ENCODE measurements around the gene PNISR. TPM values are rescaled to one million over a fixed set of nuclear protein-coding genes. Genes with fewer than 3 reads are reported as not detected.
A peak's percentile ranks its signal among the peaks of the same experiment; 100 is the strongest.

PNISR gene
- total RNA-seq, 1 donor from 2014 or later = 214 TPM

DNA sequence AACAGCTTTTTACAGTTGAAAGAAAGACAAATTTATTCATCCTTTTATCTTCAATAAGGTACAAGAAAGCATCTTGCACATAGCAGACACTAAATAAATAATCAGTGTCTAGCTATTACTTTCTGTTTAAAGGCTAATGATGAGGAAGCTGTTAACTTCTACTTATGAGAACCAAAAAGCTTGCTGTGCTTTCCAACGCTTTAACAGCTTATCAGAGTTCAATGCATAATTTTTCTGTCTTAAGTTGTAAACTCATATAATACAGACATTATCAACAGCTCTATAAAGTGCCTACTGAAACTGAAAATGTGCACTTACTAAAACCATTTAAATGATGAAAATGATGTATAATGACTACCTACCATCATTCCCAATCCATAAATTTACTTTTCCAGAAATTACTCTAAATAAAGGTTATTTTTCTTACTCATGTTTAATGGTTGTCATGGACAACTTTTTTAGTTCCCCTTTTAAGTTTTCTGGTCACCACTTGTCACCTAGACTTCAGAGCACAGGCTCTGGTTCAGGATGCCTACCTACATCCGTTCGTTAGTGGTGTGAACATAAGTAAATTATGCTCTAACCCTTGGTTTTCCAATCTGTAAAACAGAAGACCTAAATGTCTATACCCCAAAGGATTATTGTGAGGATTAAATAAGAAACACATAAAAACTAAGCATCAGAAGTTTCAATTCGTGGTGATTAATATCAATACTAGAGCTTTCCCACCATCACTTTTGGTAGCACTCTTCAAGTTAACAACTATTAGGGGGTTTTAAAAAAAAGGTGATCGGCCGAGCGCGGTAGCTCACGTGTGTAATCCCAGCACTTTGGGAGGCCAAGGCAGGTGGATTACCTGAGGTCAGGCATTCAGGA is 8.0 kb downstream of the PNISR start:
- no peaks in the 10 kb centered on the region for H3K9me3 Mint-ChIP-seq
- peaks cover 53% of the 10 kb centered on the region for H3K4me1 Mint-ChIP-seq
- intact Hi-C loops (cut with micrococcal nuclease) = loop anchor here (1.0 to 2.0 kb wide), 2 partner anchors 8 to 14 kb away; partner anchors contain the start of gene PNISR
- no peaks in the 10 kb centered on the region for H3K27me3 Mint-ChIP-seq
- peaks cover 45% of the 10 kb centered on the region for H3K36me3 Mint-ChIP-seq (ENCODE audit: low read depth)
- peak overlapping the region; percentile 81 for H3K27ac Mint-ChIP-seq
- DNase-seq = no peak
- ChIA-PET CTCF (interaction anchor here (1.5 kb wide), 1 partner anchor 8 kb away, joined by 6 read pairs; the partner anchor contains the start of gene PNISR), POLR2A (interaction anchor here (1.3 to 1.5 kb wide), 2 partner anchors 8 to 22 kb away, joined by 4 read pairs; partner anchors contain the start of gene PNISR)
- ATAC-seq (ENCODE audit: low read depth) = peak; percentile 80
- peak overlapping the region; percentile 20 for H3K4me3 Mint-ChIP-seq
- TF ChIP-seq, protein P1, sequence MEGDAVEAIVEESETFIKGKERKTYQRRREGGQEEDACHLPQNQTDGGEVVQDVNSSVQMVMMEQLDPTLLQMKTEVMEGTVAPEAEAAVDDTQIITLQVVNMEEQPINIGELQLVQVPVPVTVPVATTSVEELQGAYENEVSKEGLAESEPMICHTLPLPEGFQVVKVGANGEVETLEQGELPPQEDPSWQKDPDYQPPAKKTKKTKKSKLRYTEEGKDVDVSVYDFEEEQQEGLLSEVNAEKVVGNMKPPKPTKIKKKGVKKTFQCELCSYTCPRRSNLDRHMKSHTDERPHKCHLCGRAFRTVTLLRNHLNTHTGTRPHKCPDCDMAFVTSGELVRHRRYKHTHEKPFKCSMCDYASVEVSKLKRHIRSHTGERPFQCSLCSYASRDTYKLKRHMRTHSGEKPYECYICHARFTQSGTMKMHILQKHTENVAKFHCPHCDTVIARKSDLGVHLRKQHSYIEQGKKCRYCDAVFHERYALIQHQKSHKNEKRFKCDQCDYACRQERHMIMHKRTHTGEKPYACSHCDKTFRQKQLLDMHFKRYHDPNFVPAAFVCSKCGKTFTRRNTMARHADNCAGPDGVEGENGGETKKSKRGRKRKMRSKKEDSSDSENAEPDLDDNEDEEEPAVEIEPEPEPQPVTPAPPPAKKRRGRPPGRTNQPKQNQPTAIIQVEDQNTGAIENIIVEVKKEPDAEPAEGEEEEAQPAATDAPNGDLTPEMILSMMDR (IDR thresholded peaks at IDR 0.05) = no peak

DNA sequence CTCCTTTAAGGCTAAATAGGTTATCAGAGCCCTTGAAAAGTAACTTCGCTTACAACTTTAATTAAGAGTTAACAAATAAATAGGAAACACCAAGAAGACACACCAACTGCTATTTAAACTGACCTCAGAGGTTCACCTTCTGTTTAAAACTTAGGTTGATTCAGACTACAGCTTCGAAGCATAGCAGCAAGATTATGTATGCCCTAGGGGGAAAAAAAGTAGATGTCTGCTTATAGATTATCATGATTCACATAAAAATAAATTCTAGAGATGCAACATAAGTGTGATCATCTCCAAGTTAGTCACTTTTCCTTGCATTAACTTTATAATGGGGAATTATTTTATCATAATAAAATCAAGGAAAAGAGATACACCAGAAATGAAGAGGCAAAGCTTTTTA is 8.9 kb downstream of the PNISR start:
- H3K4me1 Mint-ChIP-seq = peaks cover 48% of the 10 kb centered on the region
- CTCF ChIA-PET = interaction anchor here (1.5 kb wide), 1 partner anchor 9 kb away, joined by 6 read pairs; the partner anchor contains the start of gene PNISR
- no peak overlapping the region for H3K4me3 Mint-ChIP-seq

DNA sequence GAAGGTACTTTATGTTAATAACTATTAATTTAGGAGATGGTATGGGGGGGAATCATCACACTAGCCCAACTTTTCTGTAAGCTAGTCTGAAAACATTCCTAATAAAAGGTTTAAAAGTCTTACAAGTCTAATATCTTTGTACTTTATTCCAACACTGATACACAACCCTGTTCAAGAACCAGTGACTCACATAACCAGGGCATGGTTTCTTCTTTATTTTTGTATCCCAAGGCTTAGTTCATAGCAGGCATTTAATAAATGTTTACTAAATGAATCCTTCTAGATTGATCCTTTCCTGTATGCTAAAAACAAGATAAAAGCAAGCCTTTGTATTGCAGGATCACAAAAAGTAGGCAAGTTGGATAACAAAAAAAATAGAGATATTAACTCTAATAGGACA is 9.7 kb downstream of the PNISR start:
- POLR2A ChIA-PET = interaction anchor here (0.7 kb wide), 1 partner anchor 9 kb away, joined by 3 read pairs; no protein-coding TSS in a partner anchor

More for the DNA sequence above, 8.9 kb downstream of the PNISR start:
- peaks cover 46% of the 10 kb centered on the region for H3K36me3 Mint-ChIP-seq (ENCODE audit: low read depth)
- no peaks in the 10 kb centered on the region for H3K9me3 Mint-ChIP-seq
- ATAC-seq (ENCODE audit: low read depth) (no peak), DNase-seq (no peak)
- intact Hi-C loops (cut with micrococcal nuclease) = loop anchor here (2.0 kb wide), 1 partner anchor 13 kb away; no protein-coding TSS in a partner anchor
- H3K27ac Mint-ChIP-seq = no peak overlapping the region
- TF ChIP-seq, protein P1 (IDR thresholded peaks at IDR 0.05) = no peak
- POLR2A ChIA-PET = interaction anchor here (1.5 kb wide), 1 partner anchor 9 kb away, joined by 4 read pairs; the partner anchor contains the start of gene PNISR
- H3K27me3 Mint-ChIP-seq = no peaks in the 10 kb centered on the region

DNA sequence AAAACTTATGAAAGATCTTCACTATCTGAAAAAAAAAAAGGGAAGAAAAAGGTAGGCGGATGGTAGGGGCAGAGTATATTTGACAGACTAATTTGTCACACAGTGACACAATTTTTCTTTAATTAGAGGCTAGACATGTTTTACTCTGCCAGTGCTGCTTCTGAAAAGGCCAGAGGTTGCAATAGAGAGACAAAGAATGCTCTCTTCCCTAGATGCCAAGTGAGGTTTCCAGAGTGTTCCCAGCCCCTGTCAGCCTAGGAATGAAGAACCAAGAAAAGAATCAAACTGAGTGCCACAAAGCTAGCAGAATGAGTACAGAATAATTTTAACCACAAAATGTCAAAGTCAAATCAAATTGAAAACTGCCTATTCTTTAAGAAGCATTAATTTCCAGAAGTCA is 13.0 kb downstream of the PNISR start:
- POLR2A ChIA-PET = interaction anchor here (1.8 kb wide), 1 partner anchor 12 kb away, joined by 4 read pairs; no protein-coding TSS in a partner anchor
- no peaks in the 10 kb centered on the region for H3K27me3 Mint-ChIP-seq
- no peak overlapping the region for H3K27ac Mint-ChIP-seq
- peaks cover 23% of the 10 kb centered on the region for H3K4me1 Mint-ChIP-seq
- no peaks in the 10 kb centered on the region for H3K9me3 Mint-ChIP-seq
- CTCF ChIA-PET = no interaction called here
- ATAC-seq (ENCODE audit: low read depth) (no peak), DNase-seq (no peak)
- TF ChIP-seq, protein P1 (IDR thresholded peaks at IDR 0.05) = no peak
- no peak overlapping the region for H3K4me3 Mint-ChIP-seq
- H3K36me3 Mint-ChIP-seq (ENCODE audit: low read depth) = peaks cover 68% of the 10 kb centered on the region
- intact Hi-C loops (cut with micrococcal nuclease) = no loop called here

More for the DNA sequence above, 9.7 kb downstream of the PNISR start:
- Mint-ChIP-seq H3K4me3 (no peak overlapping the region), H3K36me3 (ENCODE audit: low read depth) (peaks cover 50% of the 10 kb centered on the region), H3K4me1 (peaks cover 45% of the 10 kb centered on the region), H3K27me3 (no peaks in the 10 kb centered on the region), H3K9me3 (no peaks in the 10 kb centered on the region), H3K27ac (no peak overlapping the region)
- no peak for ATAC-seq (ENCODE audit: low read depth)
- TF ChIP-seq, protein P1 (IDR thresholded peaks at IDR 0.05) = no peak
- CTCF ChIA-PET = interaction anchor here (0.6 kb wide), 1 partner anchor 377 kb away, joined by 4 read pairs; no protein-coding TSS in a partner anchor
- DNase-seq = no peak
- intact Hi-C loops (cut with micrococcal nuclease) = no loop called here

DNA sequence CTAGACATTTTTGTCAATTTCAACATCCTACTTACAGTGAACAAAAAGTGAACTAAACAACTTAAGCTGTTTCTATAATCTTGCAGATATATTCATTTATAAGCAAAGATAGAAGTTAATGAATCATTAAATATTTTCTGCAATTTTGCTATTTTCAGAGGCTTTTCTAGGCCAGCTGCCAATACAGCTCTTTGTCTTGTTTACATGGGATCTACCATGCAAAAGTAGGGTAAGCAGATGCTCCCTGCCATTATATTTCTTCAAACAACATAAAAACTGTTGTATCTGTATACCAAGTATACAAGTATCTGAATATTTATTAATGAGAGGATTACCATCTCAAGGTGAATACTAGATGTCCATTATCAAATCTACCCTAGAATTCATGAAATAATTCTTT is 15.4 kb downstream of the PNISR start:
- peaks cover 11% of the 10 kb centered on the region for H3K4me1 Mint-ChIP-seq
- ATAC-seq (ENCODE audit: low read depth) (no peak), DNase-seq (no peak)
- POLR2A ChIA-PET = interaction anchor here (1.4 kb wide), 1 partner anchor 15 kb away, joined by 3 read pairs; no protein-coding TSS in a partner anchor
- intact Hi-C loops (cut with micrococcal nuclease) = no loop called here
- no peaks in the 10 kb centered on the region for H3K27me3 Mint-ChIP-seq
- no peaks in the 10 kb centered on the region for H3K9me3 Mint-ChIP-seq
- no peak overlapping the region for H3K4me3 Mint-ChIP-seq
- TF ChIP-seq, protein P1 (IDR thresholded peaks at IDR 0.05) = no peak
- CTCF ChIA-PET = no interaction called here
- H3K27ac Mint-ChIP-seq = no peak overlapping the region
- peaks cover 81% of the 10 kb centered on the region for H3K36me3 Mint-ChIP-seq (ENCODE audit: low read depth)
